Neuron (in vitro differentiated cells): Measurements from ENCODE around the gene CHD1L.
"Not testable (repeated sequence)": the region's sequence is repeated elsewhere in the genome, so short reads cannot be mapped to it uniquely, and the experiment has no call there.

ENCODE experiments used
- H2AFZ ChIP-seq: one replicate; pipeline ENCODE4 v1.6.1; 2013; ENCODE audit warnings: low read depth, mild to moderate bottlenecking, inconsistent platforms, low read length, moderate library complexity
- H3K27me3 ChIP-seq: one replicate; pipeline ENCODE4 v1.6.1; 2013; ENCODE audit warnings: low read length; ENCODE audit not compliant: insufficient read depth
- H3K36me3 ChIP-seq: one replicate; pipeline ENCODE4 v1.6.1; 2013; ENCODE audit warnings: low read length; ENCODE audit not compliant: insufficient read depth
- H3K4me1 ChIP-seq: one replicate; pipeline ENCODE4 v1.6.1; 2013; ENCODE audit warnings: low read length; ENCODE audit not compliant: insufficient read depth
- H3K4me3 ChIP-seq: 2 replicates; pipeline ENCODE4 v1.5.1; 2013; ENCODE audit warnings: mild to moderate bottlenecking, low read length, moderate library complexity
- H3K9me3 ChIP-seq: one replicate; pipeline ENCODE4 v1.6.1; 2013; ENCODE audit warnings: low read length

Gene CHD1L

GRCh38 chr1:147214842-147215539 is 27.5 kb upstream of the CHD1L start:
- Histone ChIP-seq H3K36me3 (no peaks in the 10 kb centered on the region), H3K4me3 (no peak overlapping the region), H2AFZ (no peak overlapping the region)

GRCh38 chr1:147215540-147215916 is 27.0 kb upstream of the CHD1L start:
- Histone ChIP-seq H3K4me1 (no peaks in the 10 kb centered on the region), H3K9me3 (no peaks in the 10 kb centered on the region), H2AFZ (no peak overlapping the region), H3K4me3 (no peak overlapping the region), H3K36me3 (no peaks in the 10 kb centered on the region), H3K27me3 (no peaks in the 10 kb centered on the region)

More at GRCh38 chr1:147214842-147215539, 27.5 kb upstream of the CHD1L start:
- H3K9me3 ChIP-seq, result no peaks in the 10 kb centered on the region
- no peaks in the 10 kb centered on the region for H3K4me1 ChIP-seq
- no peaks in the 10 kb centered on the region for H3K27me3 ChIP-seq

- Histone ChIP-seq H2AFZ (no peak overlapping the region), H3K27me3 (no peaks in the 10 kb centered on the region), H3K36me3 (no peaks in the 10 kb centered on the region), H3K4me3 (no peak overlapping the region), H3K4me1 (no peaks in the 10 kb centered on the region), H3K9me3 (no peaks in the 10 kb centered on the region)
Measured at GRCh38 chr1:147216124-147216523, 26.4 kb upstream of the CHD1L start.

DNA sequence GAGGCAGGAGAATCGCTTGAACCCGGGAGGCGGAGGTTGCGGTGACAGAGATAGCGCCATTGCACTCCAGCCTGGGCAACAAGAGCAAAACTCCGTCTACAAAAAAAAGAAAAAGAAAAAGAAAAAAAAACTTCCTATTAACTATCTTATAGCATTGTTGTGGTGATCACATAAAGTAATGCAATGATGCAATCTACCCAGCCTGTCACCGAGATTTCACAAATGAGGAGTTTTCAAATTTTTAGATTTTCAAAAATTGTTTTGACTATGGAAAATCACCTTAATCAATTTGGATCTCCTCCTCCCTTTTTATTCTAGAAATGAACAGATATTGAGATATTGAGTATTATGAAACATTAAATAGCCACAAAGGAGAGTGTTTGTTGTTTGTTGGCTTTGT is 25.3 kb upstream of the CHD1L start:
- no peak overlapping the region for H2AFZ ChIP-seq
- H3K4me3 ChIP-seq, result no peak overlapping the region
- no peaks in the 10 kb centered on the region for H3K36me3 ChIP-seq
- no peaks in the 10 kb centered on the region for H3K4me1 ChIP-seq
- no peaks in the 10 kb centered on the region for H3K27me3 ChIP-seq
- no peaks in the 10 kb centered on the region for H3K9me3 ChIP-seq

DNA sequence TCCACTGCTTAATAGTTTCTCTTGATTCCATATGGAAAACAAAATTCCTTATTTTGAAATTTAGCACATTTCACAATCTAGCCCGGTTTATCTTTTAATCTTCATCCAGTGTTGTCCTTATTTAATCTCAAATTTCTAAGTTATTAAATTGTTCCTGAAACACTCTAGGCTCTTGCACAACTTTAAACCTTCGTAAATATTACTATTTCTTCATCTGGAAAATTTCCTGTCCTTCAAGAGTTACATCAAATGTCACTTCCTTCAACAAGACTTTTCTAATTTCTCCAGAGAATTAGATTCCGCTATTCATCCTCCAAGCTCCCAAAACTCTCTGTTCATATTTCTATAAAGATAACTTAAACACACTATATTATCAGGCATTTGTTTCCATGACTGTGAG is 23.9 kb upstream of the CHD1L start:
- H3K9me3 ChIP-seq, result no peaks in the 10 kb centered on the region
- H3K4me3 ChIP-seq, result no peak overlapping the region
- H3K27me3 ChIP-seq, result no peaks in the 10 kb centered on the region
- H3K36me3 ChIP-seq, result no peaks in the 10 kb centered on the region
- no peaks in the 10 kb centered on the region for H3K4me1 ChIP-seq
- no peak overlapping the region for H2AFZ ChIP-seq

GRCh38 chr1:147223740-147224615 is 18.5 kb upstream of the CHD1L start:
- H3K4me3 ChIP-seq, result no peak overlapping the region
- H3K9me3 ChIP-seq, result no peaks in the 10 kb centered on the region
- no peaks in the 10 kb centered on the region for H3K27me3 ChIP-seq
- no peaks in the 10 kb centered on the region for H3K4me1 ChIP-seq
- H2AFZ ChIP-seq, result no peak overlapping the region
- no peaks in the 10 kb centered on the region for H3K36me3 ChIP-seq

GRCh38 chr1:147225193-147225730 is 17.2 kb upstream of the CHD1L start, which contains the start of gene FMO5:
Gene FMO5 (minus strand): TSS chr1:147225339. CDS start chr1:147225029, 310 bp downstream.
- H3K27me3 ChIP-seq, result no peaks in the 10 kb centered on the region
- no peaks in the 10 kb centered on the region for H3K9me3 ChIP-seq
- H3K4me1 ChIP-seq, result no peaks in the 10 kb centered on the region
- H2AFZ ChIP-seq, result no peak within 1 kb of the TSS
- peak within 1 kb of the TSS; percentile 29 for H3K4me3 ChIP-seq
- H3K36me3 ChIP-seq, result no peaks in the 10 kb centered on the region

DNA sequence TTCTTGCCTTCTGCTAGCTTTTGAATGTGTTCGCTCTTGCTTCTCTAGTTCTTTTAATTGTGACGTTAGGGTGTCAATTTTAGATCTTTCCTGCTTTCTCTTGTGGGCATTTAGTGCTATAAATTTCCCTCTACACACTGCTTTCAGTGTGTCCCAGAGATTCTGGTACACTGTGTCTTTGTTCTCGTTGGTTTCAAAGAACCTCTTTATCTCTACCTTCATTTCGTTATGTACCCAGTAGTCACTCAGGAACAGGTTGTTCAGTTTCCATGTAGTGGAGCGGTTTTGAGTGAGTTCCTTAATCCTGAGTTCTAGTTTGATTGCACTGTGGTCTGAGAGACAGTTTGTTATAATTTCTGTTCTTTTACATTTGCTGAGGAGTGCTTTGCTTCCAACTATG is 11.5 kb upstream of the CHD1L start:
- not testable (repeated sequence) for H3K9me3 ChIP-seq, H3K4me3 ChIP-seq, H3K27me3 ChIP-seq, H3K4me1 ChIP-seq, H2AFZ ChIP-seq, H3K36me3 ChIP-seq

GRCh38 chr1:147233903-147234302 is 8.6 kb upstream of the CHD1L start:
- not testable (repeated sequence) for H2AFZ ChIP-seq, H3K4me3 ChIP-seq, H3K4me1 ChIP-seq, H3K36me3 ChIP-seq, H3K27me3 ChIP-seq, H3K9me3 ChIP-seq

- H3K4me1 ChIP-seq, result no peaks in the 10 kb centered on the region
- no peak overlapping the region for H2AFZ ChIP-seq
- no peaks in the 10 kb centered on the region for H3K36me3 ChIP-seq
- H3K4me3 ChIP-seq, result no peak overlapping the region
- H3K9me3 ChIP-seq, result peaks cover 10% of the 10 kb centered on the region
- H3K27me3 ChIP-seq, result no peaks in the 10 kb centered on the region
Measured at GRCh38 chr1:147235822-147236221, 6.7 kb upstream of the CHD1L start.

- Histone ChIP-seq H3K36me3 (no peaks in the 10 kb centered on the region), H3K4me1 (no peaks in the 10 kb centered on the region), H3K4me3 (no peak overlapping the region), H3K27me3 (no peaks in the 10 kb centered on the region), H2AFZ (no peak overlapping the region), H3K9me3 (peaks cover 10% of the 10 kb centered on the region)
Measured at GRCh38 chr1:147236448-147236847, 6.0 kb upstream of the CHD1L start.

GRCh38 chr1:147236959-147237791 is 5.3 kb upstream of the CHD1L start:
- Histone ChIP-seq H3K4me3 (no peak overlapping the region), H3K27me3 (no peaks in the 10 kb centered on the region), H3K9me3 (peaks cover 9% of the 10 kb centered on the region), H2AFZ (no peak overlapping the region), H3K36me3 (no peaks in the 10 kb centered on the region), H3K4me1 (peaks cover 2% of the 10 kb centered on the region)
